ENCODE data around the gene PTPA. TPM values are rescaled to one million over a fixed set of nuclear protein-coding genes. Genes with fewer than 3 reads are reported as not detected.

Gene PTPA
- total and polyA plus RNA-seq, 9 of the 15 experiments (the other 6 are each of a cell fraction or from before 2014, with no cell fraction given): 1.7 to 121 (median 72.6) TPM

- CTCF ChIA-PET (ENCODE audit: low intra/inter-chr PET ratio): no interaction called here
- peak overlapping the region in 1 of 2 experiments; percentile 77; a peak in 2 of 4 replicates for H3K9ac ChIP-seq (ENCODE audit: insufficient read depth in 1 of 2, low read depth in 2 of 2, low read length in 2 of 2)
- H3K4me3 ChIP-seq: no peak overlapping the region
- POLR2A ChIA-PET: interaction anchor here (0.6 to 1.8 kb wide), 4 partner anchors 21 to 143 kb away, joined by 3 to 6 read pairs (median 4); no protein-coding TSS in a partner anchor
- WGBS (ENCODE audit: insufficient coverage, low coverage, missing lambda C conversion rate): 65% methylated on average over 20 of the region's 20 CpGs
- H3K27ac ChIP-seq (ENCODE audit: extremely low read depth, low read depth, low read length): no peak overlapping the region
- no peaks in the 10 kb centered on the region for H3K9me3 ChIP-seq (replicated peaks; ENCODE audit: control insufficient read depth, insufficient read depth, low read depth, low read length)
- no peaks in the 10 kb centered on the region for H4K20me1 ChIP-seq (replicated peaks; ENCODE audit: control insufficient read depth, insufficient read depth, low read length)
- FAIRE-seq: no peak
- no peak; the same call in 2 of the 3 replicates for ATAC-seq
- H2AFZ ChIP-seq (ENCODE audit: low read depth, low read length): no peak overlapping the region
- TF ChIP-seq POLR2G (IDR thresholded peaks at IDR 0.05; ENCODE audit: low read depth, low read length) (peak; percentile 47), YY1 (IDR thresholded peaks at IDR 0.05; ENCODE audit: borderline replicate concordance in 1 of 3, control insufficient read depth in 1 of 3, extremely low read depth in 1 of 3, insufficient read depth in 3 of 3, insufficient read length in 1 of 3, insufficient replicate concordance in 2 of 3, low read depth in 1 of 3, low read length in 2 of 3) (no peak), CSDE1 (IDR thresholded peaks at IDR 0.05) (no peak), NFYB (IDR thresholded peaks at IDR 0.05; ENCODE audit: extremely low read depth, insufficient read length) (no peak), U2AF1 (optimal IDR thresholded peaks at IDR 0.05; ENCODE audit: low read depth, low read length) (no peak), BRD4 (IDR thresholded peaks at IDR 0.05) (no peak), ZNF830 (CRISPR knock-in tag; IDR thresholded peaks at IDR 0.05) (no peak)
- intact Hi-C loops (cut with micrococcal nuclease): no loop called here
- no peaks in the 10 kb centered on the region for H3K27me3 ChIP-seq (ENCODE audit: control insufficient read depth in 2 of 2, insufficient read depth in 2 of 2, low read length in 2 of 2)
- H3K9me1 ChIP-seq (ENCODE audit: control insufficient read depth, insufficient read depth, low read length): no peaks in the 10 kb centered on the region
- in situ Hi-C loops (cut with MboI): no loop called here
- H3K36me3 ChIP-seq (ENCODE audit: control insufficient read depth, insufficient read depth, low read length): peaks cover 18% of the 10 kb centered on the region; the same call in 2 of the 3 replicates
- no TSS peak for BruUV-seq (replicated peaks)
- peaks cover 0 to 32% of the 10 kb centered on the region in 2 experiments; a peak in 2 of 5 replicates for H3K4me1 ChIP-seq (replicated peaks in 1 of 2; ENCODE audit: control insufficient read depth in 2 of 2, insufficient read depth in 2 of 2, low read length in 2 of 2)
- no peak overlapping the region for H3K4me2 ChIP-seq (ENCODE audit: insufficient read depth, low read length)
- H3K79me2 ChIP-seq (ENCODE audit: control insufficient read depth, insufficient read depth, low read length): no peaks in the 10 kb centered on the region
- no peak for DNase-seq (ENCODE audit: extremely low read depth in 1 of 4, low spot score in 3 of 4)
These were observed 17.4 kb upstream of the PTPA start for GRCh38 chr9:129093602-129094386.
